T1000 (cell line): ENCODE data around the gene PGP.

Source experiments
- DNase-seq: peaks from one replicate; lab custom pipeline; 2025; ENCODE audit warnings: mixed read lengths; lab: John Stamatoyannopoulos, UW

PGP gene

DNA sequence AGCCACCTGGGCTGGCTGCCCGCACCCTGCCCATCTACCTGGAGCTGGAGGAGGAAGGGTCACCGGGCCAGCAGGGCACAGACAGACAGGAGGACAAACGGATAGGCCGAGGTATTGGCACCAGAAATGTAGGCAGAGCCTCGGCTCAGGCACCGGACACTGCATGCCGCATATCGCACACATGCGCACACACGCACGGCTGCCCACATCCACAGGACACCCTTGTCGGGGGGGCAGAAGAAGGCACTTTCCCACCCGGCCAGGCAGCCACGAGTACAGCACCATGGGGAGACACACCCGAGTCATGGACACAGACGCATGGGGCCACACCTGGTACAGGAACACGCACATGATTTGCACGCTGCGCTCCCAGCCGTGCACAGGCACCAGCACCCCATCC, 32.7 kb downstream of the PGP start:
- no peak for DNase-seq

DNA sequence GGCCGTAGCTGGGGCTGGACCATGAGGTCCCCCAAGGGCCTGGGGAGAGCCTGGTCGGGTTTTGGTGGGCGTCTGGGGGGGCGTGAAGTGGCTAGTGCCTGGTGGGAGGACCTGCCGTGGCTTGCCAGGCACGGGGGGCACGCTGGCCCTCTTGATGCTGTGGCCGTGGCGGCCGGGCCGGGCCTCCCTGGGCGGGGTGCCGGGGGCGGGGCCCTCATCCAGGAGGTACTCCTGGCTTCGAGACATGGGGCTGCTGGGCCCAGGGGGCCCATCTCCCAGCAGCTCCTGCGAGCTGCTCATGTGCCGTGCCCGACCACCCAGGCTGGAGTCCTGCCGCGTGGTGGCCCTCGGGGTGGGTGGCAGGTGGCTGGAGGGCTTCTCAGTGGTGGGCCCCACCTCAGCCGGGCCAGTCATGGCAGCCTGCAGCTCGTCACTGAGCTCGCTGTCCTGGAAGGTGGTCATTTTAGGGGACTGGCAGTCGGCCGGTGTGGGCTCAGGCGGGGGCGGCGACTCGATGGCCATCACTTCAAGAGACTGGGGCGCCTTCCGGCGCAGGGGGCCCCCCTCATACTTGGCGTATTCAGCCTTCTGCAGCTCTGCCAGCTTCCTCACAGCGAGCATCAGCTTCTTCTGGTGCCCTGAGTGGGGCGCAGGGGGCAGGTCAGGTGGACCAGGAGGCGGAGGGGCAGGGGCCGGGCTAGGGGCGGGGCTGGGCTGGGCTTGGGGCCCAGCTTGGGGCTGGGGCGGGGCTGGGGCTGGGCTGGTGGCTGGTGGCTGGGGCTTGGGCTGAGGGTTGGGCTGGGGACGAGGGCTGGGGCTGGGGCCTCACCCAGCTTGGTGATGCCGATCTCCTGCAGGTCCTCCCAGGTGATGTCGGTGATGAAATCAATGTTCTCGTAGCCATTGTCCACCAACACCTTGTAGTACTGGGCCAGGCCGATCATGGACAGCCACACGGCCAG, 33.4 kb downstream of the PGP start:
- no peak for DNase-seq

DNA sequence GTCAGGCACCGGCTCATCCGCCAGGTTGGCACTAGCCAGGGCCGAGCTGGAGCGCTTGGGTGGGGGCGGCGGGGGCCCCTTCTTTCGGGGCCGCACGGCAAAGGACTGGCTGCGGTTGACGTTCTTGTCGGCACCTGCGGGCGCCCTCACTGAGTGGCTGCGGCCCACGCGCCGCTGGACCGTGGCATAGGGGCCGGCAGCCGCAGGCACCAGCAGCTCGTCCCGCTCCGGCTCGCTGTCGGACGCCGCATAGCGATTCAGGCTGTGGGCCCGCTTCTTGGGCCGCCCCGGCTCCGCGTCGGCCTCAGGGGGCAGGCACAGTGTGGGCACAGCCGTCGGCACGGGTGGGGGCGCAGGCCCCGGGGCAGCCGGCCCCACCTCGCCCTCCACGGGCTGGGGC, 34.2 kb downstream of the PGP start:
- DNase-seq = no peak

DNA sequence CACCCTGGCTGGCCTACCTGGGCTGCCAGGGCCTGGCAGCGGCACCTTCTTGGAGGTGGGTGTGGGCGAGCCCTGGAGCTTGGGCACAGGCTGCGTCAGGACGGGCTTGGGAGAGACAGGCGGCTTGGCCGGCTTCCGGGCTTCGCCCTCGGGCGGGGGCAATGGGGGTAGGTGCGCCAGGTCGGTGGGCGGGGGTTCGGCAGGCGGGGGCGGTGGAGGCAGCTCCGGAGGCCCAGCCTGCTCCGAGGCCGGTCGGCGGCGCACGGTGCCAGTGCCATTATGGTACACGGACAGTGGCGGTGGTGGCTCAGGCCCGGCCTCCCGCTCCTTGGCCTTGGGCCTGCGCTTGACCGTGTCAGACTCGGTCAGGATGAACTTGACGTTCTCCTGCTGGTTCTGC, 35.1 kb downstream of the PGP start:
- DNase-seq = no peak

DNA sequence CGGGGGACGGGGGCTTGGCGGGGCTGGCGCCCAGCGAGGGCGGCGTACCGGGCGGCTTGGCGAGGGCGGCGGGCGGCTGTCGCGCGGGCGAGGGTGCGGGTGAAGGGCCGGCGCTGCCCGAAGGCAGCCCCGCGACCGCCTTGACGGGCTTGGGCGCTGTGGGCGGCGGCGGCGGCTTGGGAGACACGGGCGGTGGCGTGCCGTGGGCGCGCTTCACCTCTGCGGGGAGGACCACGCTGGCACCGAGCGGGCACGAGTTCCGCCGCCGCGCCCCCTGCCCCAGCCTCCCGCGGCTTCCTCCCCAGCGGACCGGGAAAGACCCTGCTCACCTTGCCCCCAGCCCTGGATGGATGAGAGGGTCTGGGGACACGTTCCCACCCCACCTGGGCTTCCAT, 35.5 kb downstream of the PGP start:
- no peak for DNase-seq

DNA sequence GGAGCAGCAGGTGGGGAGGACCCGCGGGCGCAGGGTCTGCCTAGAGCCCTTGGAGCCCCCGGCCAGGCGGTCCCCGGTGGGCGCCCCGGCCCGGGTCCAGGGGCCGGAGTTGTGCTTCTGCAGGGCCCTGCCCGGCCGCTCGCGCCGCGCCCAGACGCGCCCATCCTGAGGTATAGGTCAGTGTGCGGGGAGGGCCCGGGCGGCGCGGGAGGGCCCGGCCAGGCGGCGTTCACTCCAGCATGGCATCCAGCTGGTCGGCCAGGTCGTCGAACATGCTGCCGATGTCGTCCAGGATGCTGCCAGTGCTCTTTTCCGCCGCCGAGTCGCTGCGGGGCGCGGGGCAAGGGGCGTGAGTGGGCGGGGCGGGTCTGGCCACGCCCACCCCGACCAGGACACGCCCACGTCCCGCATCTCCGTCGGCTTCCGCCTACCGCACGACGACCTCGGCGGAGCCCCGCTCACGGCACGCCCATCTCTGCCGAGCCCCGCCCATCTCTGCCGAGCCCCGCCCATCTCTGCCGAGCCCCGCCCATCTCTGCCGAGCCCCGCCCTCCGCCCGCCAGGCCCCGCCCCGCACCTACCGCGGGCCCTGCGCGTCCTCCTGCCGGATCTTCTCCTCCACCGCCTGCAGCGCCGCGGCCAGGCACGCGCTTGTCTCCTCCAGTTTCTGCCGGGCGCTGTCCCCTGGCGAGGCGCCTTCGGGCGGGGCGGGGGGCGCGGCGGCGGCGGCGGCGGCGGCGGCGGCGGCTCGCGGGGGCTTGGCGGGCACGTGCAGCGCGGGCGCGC, 36.1 kb downstream of the PGP start:
- DNase-seq = no peak

DNA sequence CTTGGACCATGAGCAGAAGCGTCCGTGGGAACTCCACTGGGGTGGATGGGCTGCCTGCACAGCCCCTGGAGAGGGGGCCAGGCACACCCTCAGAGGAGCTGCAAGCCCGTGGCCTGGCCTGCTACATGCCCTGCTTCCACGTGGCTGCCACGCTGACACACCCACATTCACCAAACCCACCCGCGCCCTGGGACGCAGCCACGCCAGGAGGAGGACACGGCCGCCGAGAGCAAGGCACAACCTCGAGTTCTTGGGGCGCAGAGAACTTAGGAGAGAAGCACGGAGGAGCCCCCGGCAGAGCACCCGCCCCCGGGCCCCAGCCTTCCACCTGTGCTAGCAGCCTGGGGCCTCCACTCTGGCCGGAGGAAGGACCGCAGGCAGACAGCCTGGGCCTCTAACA, 37.1 kb downstream of the PGP start:
- no peak for DNase-seq

DNA sequence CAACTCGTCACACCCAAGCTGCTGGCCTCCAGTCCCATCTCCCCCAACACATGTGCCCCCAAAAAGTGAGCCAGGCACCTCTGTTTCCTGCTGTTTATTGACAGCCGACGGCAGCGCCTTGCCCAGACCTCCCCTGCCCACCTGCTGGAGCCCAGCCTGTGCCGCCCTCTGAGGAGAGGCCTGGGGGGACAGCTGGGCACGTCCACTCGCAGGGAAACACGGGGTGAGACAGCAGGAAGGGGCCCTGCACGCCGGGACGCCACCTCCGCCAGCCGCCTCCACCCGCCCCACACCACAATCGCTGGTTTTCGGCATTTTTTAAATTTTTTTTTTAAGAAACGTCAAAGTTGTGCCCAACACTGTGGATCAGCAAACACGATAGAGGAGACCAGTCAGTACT, 37.5 kb downstream of the PGP start:
- DNase-seq = no peak

DNA sequence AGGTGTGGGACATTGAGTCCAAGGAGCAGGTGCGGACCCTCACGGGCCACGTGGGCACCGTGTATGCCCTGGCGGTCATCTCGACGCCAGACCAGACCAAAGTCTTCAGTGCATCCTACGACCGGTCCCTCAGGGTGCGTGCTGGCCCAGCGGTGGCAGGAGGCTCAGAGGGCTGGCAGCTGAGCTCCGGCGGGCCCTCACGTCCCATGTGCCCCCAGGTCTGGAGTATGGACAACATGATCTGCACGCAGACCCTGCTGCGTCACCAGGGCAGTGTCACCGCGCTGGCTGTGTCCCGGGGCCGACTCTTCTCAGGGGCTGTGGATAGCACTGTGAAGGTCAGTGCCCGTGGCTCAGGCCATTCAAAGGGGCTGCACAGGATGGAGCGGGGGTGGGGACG, 38.6 kb downstream of the PGP start:
- DNase-seq = no peak

DNA sequence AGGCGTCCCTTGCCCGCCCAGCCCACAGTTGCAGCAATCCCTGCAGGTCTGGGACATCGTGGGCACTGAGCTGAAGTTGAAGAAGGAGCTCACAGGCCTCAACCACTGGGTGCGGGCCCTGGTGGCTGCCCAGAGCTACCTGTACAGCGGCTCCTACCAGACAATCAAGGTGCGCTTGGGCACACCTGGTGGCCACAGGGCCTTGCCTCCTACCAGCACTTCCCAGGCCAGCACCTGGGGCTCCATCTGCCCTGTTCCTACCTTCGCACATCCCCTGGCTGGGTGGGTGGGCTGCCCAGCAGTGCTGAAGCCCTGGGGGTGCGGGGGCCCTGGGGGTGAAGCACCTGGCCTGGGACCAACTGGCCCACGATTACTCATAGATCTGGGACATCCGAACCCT, 39.2 kb downstream of the PGP start:
- no peak for DNase-seq

DNA sequence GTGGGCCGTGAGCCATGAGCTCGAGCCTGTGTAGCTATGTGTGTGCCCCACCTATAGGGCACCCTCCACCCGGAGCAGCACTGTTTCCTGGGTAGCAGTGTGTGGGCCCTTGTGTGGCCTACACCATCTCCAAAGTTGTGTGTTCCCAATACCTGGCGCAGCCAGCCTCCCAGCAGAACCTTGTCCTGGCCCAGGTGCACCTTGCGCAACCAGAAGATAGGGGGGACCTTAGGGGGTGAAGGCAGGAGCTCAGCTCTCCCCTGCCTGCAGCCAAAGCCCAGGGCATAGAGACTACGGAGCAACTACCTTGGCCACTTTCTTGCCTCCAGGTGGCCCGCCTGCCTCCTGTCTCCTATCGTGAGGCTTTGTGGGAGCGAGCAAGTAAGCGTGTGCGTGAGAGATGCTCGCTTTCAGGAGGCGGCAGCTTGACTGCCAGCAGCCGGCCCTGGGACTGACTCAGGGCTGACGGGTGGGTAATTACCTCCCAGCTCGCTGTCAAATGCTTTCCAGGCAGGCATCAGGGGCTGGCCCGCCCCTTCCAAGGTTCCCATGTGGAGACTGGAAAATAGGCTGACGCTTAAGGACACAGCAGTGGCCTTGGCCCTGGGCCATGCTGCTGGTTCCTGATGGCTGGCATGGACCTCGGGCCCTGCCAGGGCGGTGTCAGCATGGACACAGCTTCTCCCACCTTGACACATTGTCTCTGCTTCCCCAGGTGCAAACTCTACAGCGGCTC, 40.1 kb downstream of the PGP start:
- DNase-seq = no peak

DNA sequence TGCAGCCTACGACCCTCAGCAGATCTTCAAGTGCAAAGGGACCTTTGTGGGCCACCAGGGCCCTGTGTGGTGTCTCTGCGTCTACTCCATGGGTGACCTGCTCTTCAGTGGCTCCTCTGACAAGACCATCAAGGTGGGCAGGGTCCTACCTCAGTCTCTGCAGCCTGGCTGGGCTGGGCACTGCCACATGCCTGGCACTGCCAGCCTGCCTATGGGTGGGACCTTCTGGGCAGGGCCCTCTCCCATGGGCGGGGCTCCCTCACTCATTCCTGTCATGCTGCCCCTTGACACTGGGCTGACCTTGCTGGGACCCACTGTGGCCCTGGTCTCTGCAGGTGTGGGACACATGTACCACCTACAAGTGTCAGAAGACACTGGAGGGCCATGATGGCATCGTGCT, 40.7 kb downstream of the PGP start:
- DNase-seq = no peak

DNA sequence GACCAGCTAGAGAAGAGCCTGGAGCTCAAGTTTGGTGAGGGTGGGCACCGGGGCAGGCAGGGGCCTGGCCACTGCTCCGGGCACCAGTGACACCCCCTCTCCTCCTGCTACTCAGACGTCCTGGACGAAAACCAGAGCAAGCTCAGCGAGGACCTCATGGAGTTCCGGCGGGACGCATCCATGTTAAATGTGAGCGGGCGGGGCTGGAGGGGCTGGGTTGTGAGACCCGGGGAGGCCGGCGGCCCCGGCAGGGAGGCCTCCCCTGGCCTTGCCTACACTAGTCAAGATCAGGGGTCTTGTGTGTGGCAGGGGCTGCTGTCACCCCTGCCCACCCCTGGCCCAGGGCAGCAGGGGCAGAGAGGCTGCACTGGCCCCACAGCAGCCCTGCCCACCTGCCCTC, 41.3 kb downstream of the PGP start:
- no peak for DNase-seq

DNA sequence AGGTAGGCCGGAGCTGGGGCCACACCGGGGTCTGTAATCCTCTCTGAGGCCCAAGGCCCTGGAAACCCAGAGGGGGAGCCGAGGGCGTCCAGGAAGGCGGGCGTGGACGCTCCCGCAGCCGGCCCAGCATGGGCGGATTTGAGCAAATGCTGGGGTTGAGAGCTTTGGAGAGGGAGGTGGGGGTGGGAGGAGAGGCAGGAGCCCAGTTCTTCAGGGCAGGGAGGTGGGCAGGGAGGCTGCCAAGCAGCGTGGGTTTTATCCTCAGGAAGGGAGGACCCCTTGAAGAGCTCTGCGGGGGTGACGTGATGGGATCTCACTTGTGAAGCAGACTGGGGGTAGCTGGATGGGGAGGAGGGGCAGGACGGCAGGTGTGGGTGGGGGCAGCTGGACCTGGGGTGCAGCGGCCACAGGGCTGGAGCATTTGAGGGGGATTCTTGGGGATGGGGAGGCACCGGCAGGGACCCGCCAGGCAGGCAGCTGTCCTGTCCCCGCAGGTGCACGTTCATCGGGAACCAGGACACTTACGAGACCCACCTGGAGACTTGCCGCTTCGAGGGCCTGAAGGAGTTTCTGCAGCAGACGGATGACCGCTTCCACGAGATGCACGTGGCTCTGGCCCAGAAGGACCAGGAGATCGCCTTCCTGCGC, 41.8 kb downstream of the PGP start:
- DNase-seq = no peak

DNA sequence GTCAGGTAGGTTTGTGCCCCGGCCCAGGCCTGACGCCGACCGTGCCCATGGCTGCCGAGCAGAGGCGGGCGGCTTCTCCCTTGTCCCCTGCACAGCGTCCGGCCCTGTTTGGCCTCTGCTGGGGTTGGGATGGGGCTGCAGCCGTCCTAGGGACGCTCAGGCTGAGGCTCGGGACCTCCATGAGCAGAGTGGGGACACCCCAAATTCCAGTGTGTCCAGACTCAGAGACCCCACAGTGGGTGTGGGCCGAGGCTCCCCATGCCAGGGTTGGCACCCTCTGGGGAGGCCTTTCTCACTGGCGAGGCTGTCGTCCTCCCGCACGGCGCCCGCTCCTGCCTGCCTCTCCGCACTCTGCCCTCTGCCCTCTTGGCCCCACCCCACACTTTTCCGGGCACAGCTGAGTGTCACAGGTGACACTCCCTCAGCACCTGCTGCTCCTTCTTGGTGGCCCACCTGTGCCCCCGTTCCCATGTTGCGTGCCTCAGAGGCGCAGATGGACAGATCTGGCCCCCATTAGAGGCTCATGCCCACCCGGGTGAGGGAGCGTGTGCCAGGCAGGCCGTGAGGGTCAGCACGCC, 43.0 kb downstream of the PGP start:
- DNase-seq = no peak

DNA sequence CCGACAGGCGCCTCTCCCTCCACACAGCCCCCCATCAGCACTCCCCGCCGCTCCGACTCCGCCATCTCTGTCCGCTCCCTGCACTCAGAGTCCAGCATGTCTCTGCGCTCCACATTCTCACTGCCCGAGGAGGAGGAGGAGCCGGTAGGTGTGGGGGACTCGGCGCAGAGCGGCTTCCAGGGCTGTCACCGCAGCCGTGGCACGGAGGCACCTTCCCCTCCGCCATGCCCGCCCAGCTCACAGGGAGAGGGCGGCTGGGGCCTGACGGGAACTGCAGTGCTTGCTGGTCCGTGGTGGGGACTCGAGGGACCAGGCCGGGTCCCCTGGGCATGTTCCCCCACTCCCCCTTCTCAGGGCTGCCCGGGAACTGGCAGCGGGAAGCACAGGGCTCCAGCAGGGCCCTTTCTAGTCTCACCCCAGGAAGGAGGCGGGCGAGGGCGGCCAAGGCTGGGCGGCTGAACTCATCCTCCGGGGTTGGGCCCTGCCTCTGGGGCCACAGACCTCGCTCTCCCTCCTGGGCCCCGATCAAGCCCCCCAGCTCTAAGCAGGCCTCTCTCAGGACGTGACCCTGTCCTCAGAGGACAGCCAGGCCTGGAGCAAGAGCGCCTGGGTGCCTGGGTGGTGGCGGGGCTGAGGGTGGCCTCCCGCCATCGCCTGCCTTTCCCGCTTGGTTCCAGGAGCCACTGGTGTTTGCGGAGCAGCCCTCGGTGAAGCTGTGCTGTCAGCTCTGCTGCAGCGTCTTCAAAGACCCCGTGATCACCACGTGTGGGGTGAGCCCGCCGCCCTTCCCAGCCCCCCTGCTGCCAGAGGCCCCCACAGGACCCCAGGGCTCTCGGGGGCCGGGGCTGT, 43.8 kb downstream of the PGP start:
- DNase-seq = no peak

DNA sequence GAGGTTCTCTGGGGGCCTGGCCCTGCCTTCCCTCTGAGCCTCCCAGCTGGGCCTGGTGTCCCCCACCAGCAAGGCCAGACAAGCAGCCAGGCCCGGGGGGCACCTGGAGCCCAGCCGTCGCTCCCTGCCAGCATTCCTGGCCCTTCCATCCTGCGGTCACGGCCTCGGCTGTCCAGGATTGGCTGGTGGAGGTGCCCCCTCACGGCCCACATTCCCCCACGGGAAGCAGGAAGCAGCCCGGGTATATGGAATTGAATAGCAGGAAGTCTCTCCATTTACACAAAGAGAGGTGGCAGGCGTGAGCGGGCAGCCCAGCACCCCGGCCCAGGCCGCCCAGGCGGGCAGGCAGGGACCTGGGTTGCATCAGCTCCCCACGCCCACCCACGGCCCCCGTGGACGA, 44.6 kb downstream of the PGP start:
- no peak for DNase-seq

DNA sequence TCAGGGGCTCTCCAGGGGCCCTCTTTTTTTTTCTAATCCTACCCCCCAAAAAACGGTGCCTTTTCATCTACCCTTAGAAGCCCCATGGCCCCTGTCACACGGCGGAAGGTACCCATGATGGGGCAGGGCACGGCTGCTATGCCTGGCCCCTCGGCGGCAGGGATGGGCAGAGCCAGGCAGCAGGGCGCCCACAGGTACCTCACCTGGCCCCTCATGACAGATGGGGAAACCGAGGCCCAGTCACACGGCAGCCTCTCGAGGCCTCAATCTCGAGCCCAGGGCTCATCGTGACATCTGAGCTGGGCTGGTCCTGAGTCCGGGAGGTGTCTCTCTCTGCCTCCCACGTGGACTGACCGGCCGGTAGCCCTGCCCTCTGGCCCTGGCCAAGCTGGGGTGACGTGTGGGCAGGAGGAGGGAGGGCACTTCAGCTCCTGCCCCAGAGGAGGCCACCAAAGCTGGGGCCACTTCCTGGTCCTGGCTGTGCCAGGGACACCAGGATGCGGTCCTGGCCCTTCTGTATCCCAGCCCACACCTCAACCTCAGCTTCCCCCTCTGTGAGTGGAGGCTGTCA, 47.5 kb downstream of the PGP start:
- DNase-seq = no peak

DNA sequence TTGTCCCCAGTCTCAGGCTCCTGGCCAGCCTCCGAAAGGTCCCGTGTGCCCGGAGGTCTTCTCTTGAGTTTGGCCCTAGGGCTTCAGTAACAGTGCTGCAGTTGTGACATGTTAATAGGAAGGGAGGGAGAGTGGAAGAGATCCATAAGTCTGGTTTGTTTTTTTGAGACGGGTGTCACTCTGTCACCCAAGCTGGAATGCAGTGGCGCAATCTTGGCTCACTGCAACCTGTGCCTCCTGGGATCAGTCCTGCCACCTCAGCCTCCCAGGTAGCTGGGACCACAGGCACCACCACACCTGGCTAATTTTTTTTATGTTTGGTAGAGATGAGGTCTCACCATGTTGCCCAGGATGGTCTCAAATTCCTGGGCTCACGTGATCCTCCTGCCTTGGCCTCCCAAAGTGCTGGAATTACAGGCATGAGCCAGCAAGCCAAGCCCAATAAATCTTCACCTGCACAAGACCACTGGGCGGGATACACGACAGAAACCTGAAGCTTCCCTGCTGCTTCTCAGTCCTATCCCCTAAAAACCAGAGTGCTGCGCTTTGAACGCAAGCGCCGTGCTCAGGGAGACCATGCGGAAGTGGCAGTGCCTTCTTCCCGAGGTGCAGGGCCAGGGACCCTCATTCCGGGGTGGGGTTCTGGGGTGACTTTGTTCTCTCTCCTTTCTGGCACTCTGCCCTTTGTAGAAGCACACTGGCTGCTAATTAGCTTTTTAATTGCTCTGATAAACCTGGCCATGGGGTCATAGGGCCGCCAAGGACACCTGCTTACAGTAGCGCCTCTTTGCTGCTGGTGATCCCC, 48.2 kb downstream of the PGP start:
- no peak for DNase-seq

DNA sequence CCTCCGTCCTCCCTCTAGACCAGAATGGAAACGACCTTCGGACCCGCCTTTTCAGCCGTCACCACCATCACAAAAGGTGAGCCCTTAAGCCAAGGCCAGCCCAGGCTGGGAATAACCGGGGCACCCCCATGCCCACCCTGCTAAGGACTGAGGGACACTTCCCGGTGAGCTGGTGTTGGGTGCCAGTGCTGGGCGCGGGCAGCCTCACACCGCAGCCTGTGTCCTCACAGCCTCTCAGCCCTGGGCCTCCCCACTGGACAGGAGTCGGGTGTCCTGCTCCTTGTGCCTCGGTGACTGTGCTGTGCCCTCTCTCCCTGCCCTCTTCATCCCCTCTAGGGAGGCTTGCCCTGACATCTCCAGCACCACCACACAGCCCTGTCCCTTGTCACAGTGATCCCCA, 48.8 kb downstream of the PGP start:
- DNase-seq = no peak
